HG03469 (cell line): ENCODE measurements around the gene GSK3A.

Experiments used
- ATAC-seq: cut with Tn5 transposase; IDR thresholded peaks from one replicate; pipeline ENCODE4 v1.9.1; 2021; ENCODE audit warnings: mild to moderate bottlenecking, moderate library complexity, moderate number of reproducible peaks; ENCODE audit not compliant: unreplicated experiment

The GSK3A gene

GRCh38 chr19:42229301-42229854 lies 13.0 kb downstream of the GSK3A start:
- ATAC-seq, result no peak

GRCh38 chr19:42228641-42229040 lies 13.8 kb downstream of the GSK3A start:
- no peak for ATAC-seq

GRCh38 chr19:42226886-42227285 lies 15.5 kb downstream of the GSK3A start:
- no peak for ATAC-seq

GRCh38 chr19:42225718-42226292 lies 16.6 kb downstream of the GSK3A start:
- ATAC-seq, result no peak

- no peak for ATAC-seq
Observed at GRCh38 chr19:42224940-42225717, 17.3 kb downstream of the GSK3A start.

GRCh38 chr19:42220751-42221097 lies 21.7 kb downstream of the GSK3A start:
- no peak for ATAC-seq

GRCh38 chr19:42219812-42220750 lies 22.3 kb downstream of the GSK3A start, which contains the start of gene ZNF526:
ZNF526 (plus strand) TSS chr19:42220312; CDS start chr19:42224404, 4,092 bp downstream.
- peak; percentile 77 for ATAC-seq

GRCh38 chr19:42217520-42218437 lies 24.6 kb downstream of the GSK3A start, which contains the start of gene DEDD2:
DEDD2 (minus strand) TSS chr19:42217677; CDS start chr19:42217007, 670 bp downstream.
- peak; percentile 48 for ATAC-seq

- ATAC-seq, result no peak
Observed at GRCh38 chr19:42216653-42217519, 25.5 kb downstream of the GSK3A start.

GRCh38 chr19:42214810-42215485 lies 27.5 kb downstream of the GSK3A start:
- no peak for ATAC-seq

GRCh38 chr19:42212886-42213285 lies 29.5 kb downstream of the GSK3A start:
- ATAC-seq, result no peak

- ATAC-seq, result no peak
Observed at GRCh38 chr19:42208612-42209011, 33.8 kb downstream of the GSK3A start.

GRCh38 chr19:42207767-42208271 lies 34.6 kb downstream of the GSK3A start:
- ATAC-seq, result no peak

GRCh38 chr19:42206871-42207755 lies 35.3 kb downstream of the GSK3A start:
- ATAC-seq, result no peak

- ATAC-seq, result no peak
Observed at GRCh38 chr19:42204664-42205063, 37.7 kb downstream of the GSK3A start.

- no peak for ATAC-seq
Observed at GRCh38 chr19:42203700-42204099, 38.7 kb downstream of the GSK3A start.

- ATAC-seq, result no peak
Observed at GRCh38 chr19:42202290-42202880, 40.0 kb downstream of the GSK3A start.
